ENCODE results near the gene COL4A2. TPM values are rescaled to one million over a fixed set of nuclear protein-coding genes. Genes with fewer than 3 reads are reported as not detected.

COL4A2 gene
- polyA plus RNA-seq, 1 donor (not counting 4 experiments of a cell fraction or from before 2014, with no cell fraction given): 30.7 TPM

GRCh38 chr13:110432522-110432921 lies 125.4 kb downstream of the COL4A2 start:
- H3K9me1 ChIP-seq (ENCODE audit: control insufficient read depth, extremely low read depth, insufficient read depth, low read length): no peaks in the 10 kb centered on the region
- no peaks in the 10 kb centered on the region for H3K27me3 ChIP-seq (ENCODE audit: control insufficient read depth, extremely low read depth, insufficient read depth, low read length)
- dilution Hi-C loops (cut with MboI; ENCODE audit: extremely low pct_ligation_motif_present, low sequenced_read_pairs): no loop called here
- TF ChIP-seq CTCF (optimal IDR thresholded peaks at IDR 0.05 in 1 of 3, IDR thresholded peaks at IDR 0.05 in 1 of 3, conservative IDR thresholded peaks at IDR 0.05 in 1 of 3; ENCODE audit: extremely low read depth in 1 of 3, insufficient read depth in 2 of 3, low read length in 3 of 3) (no peak), EZH2 (IDR thresholded peaks at IDR 0.05; ENCODE audit: low read length) (no peak)
- no peaks in the 10 kb centered on the region for H3K79me2 ChIP-seq (ENCODE audit: control insufficient read depth, insufficient read depth, low read length)
- peaks cover 13 to 31% of the 10 kb centered on the region in 2 experiments for H3K36me3 ChIP-seq (ENCODE audit: control insufficient read depth in 2 of 2, extremely low read depth in 1 of 2, insufficient read depth in 2 of 2, low read length in 2 of 2)
- H3K9ac ChIP-seq (ENCODE audit: control insufficient read depth, extremely low read depth, insufficient read depth, low read length): no peak overlapping the region
- H3K27ac ChIP-seq (ENCODE audit: control insufficient read depth, insufficient read depth, low read length): no peak overlapping the region
- H2AFZ ChIP-seq (ENCODE audit: control insufficient read depth, low read length): no peak overlapping the region
- DNase-seq (ENCODE audit: low read depth, low spot score) (no peak), FAIRE-seq (no peak)
- no peaks in the 10 kb centered on the region for H3K9me3 ChIP-seq (ENCODE audit: control insufficient read depth, low read depth, low read length)
- H3K4me2 ChIP-seq (ENCODE audit: control insufficient read depth, extremely low read depth, insufficient read depth, low read depth, low read length): no peak overlapping the region
- no peaks in the 10 kb centered on the region for H4K20me1 ChIP-seq (ENCODE audit: control insufficient read depth, extremely low read depth, insufficient read depth, low read length)
- H3K4me3 ChIP-seq (ENCODE audit: control insufficient read depth in 2 of 3, extremely low read depth in 1 of 3, insufficient read depth in 2 of 3, low read depth in 1 of 3, low read length in 3 of 3): no peak overlapping the region
- H3K4me1 ChIP-seq (ENCODE audit: control insufficient read depth, extremely low read depth, insufficient read depth, low read length): peaks cover 8% of the 10 kb centered on the region

GRCh38 chr13:110433014-110433413 lies 125.9 kb downstream of the COL4A2 start:
- Histone ChIP-seq H3K4me3 (ENCODE audit: control insufficient read depth in 2 of 3, extremely low read depth in 1 of 3, insufficient read depth in 2 of 3, low read depth in 1 of 3, low read length in 3 of 3) (no peak overlapping the region), H3K4me1 (ENCODE audit: control insufficient read depth, extremely low read depth, insufficient read depth, low read length) (peaks cover 8% of the 10 kb centered on the region), H4K20me1 (ENCODE audit: control insufficient read depth, extremely low read depth, insufficient read depth, low read length) (no peaks in the 10 kb centered on the region), H3K9me1 (ENCODE audit: control insufficient read depth, extremely low read depth, insufficient read depth, low read length) (no peaks in the 10 kb centered on the region), H3K27ac (ENCODE audit: control insufficient read depth, insufficient read depth, low read length) (no peak overlapping the region), H3K9ac (ENCODE audit: control insufficient read depth, extremely low read depth, insufficient read depth, low read length) (no peak overlapping the region), H3K27me3 (ENCODE audit: control insufficient read depth, extremely low read depth, insufficient read depth, low read length) (no peaks in the 10 kb centered on the region), H2AFZ (ENCODE audit: control insufficient read depth, low read length) (no peak overlapping the region), H3K9me3 (ENCODE audit: control insufficient read depth, low read depth, low read length) (no peaks in the 10 kb centered on the region), H3K4me2 (ENCODE audit: control insufficient read depth, extremely low read depth, insufficient read depth, low read depth, low read length) (no peak overlapping the region), H3K79me2 (ENCODE audit: control insufficient read depth, insufficient read depth, low read length) (no peaks in the 10 kb centered on the region), H3K36me3 (ENCODE audit: control insufficient read depth in 2 of 2, extremely low read depth in 1 of 2, insufficient read depth in 2 of 2, low read length in 2 of 2) (peaks cover 13 to 31% of the 10 kb centered on the region in 2 experiments)
- dilution Hi-C loops (cut with MboI; ENCODE audit: extremely low pct_ligation_motif_present, low sequenced_read_pairs): no loop called here
- DNase-seq (ENCODE audit: low read depth, low spot score): no peak
- FAIRE-seq: no peak
- no peak for TF ChIP-seq CTCF (optimal IDR thresholded peaks at IDR 0.05 in 1 of 3, IDR thresholded peaks at IDR 0.05 in 1 of 3, conservative IDR thresholded peaks at IDR 0.05 in 1 of 3; ENCODE audit: extremely low read depth in 1 of 3, insufficient read depth in 2 of 3, low read length in 3 of 3)
- no peak for TF ChIP-seq EZH2 (IDR thresholded peaks at IDR 0.05; ENCODE audit: low read length)

Data from keratinocyte (primary cell).